Chondrocyte (in vitro differentiated cells): Measurements from ENCODE around the gene LARP4B. TPM values are rescaled to one million over a fixed set of nuclear protein-coding genes. Genes with fewer than 3 reads are reported as not detected.

ENCODE experiments used
- DNase-seq: peaks from one replicate; pipeline ENCODE4 v3.0.0; 2021; ENCODE audit warnings: mixed read lengths, low spot score
- H3K27ac Mint-ChIP-seq: one replicate; pipeline ENCODE4 v1.8.0; 2021; ENCODE audit warnings: mild to moderate bottlenecking, moderate library complexity, mixed read lengths; ENCODE audit not compliant: unreplicated experiment
- H3K27me3 Mint-ChIP-seq: 2 replicates; pipeline ENCODE4 v1.8.0; 2021; ENCODE audit warnings: low read depth, mixed read lengths
- H3K36me3 Mint-ChIP-seq: 2 replicates; pipeline ENCODE4 v1.8.0; 2021; ENCODE audit warnings: low read depth, mixed read lengths
- H3K4me1 Mint-ChIP-seq: 2 replicates; pipeline ENCODE4 v1.8.0; 2021; ENCODE audit warnings: low read depth, mild to moderate bottlenecking, mixed read lengths
- H3K4me3 Mint-ChIP-seq: one replicate; pipeline ENCODE4 v1.8.0; 2021; ENCODE audit warnings: mild to moderate bottlenecking, moderate library complexity, mixed read lengths; ENCODE audit not compliant: unreplicated experiment
- H3K9me3 Mint-ChIP-seq: 2 replicates; pipeline ENCODE4 v1.8.0; 2021; ENCODE audit warnings: low read depth, mixed read lengths
- CTCF ChIP-seq: fragments of 200-600 bp; sonication (generic); IDR thresholded peaks from 2 replicates; pipeline ENCODE4 v1.5.0; 2021; ENCODE audit warnings: antibody characterized with exemption, mild to moderate bottlenecking, moderate library complexity
- total RNA-seq: library from RNA; stranded (reverse); gene quantifications from 3 replicates; pipeline ENCODE4 v1.2.1, GENCODE V29; 2021

LARP4B gene
- total RNA-seq, 1 donor from 2014 or later: 67.1 TPM

- TF ChIP-seq CTCF: no peak
- H3K27me3 Mint-ChIP-seq: peaks cover 5% of the 10 kb centered on the region
- DNase-seq: no peak
- peaks cover 2% of the 10 kb centered on the region for H3K36me3 Mint-ChIP-seq
- H3K4me1 Mint-ChIP-seq: no peaks in the 10 kb centered on the region
- no peaks in the 10 kb centered on the region for H3K9me3 Mint-ChIP-seq
- no peak overlapping the region for H3K27ac Mint-ChIP-seq
- H3K4me3 Mint-ChIP-seq: no peak overlapping the region
Measured at GRCh38 chr10:963655-964054, 32.1 kb upstream of the LARP4B start.

GRCh38 chr10:963186-963585 lies 31.7 kb upstream of the LARP4B start:
- Mint-ChIP-seq H3K27me3 (peaks cover 7% of the 10 kb centered on the region), H3K9me3 (no peaks in the 10 kb centered on the region), H3K27ac (no peak overlapping the region), H3K36me3 (peaks cover 2% of the 10 kb centered on the region), H3K4me3 (no peak overlapping the region), H3K4me1 (no peaks in the 10 kb centered on the region)
- TF ChIP-seq CTCF: no peak
- no peak for DNase-seq

GRCh38 chr10:962342-962741 lies 30.8 kb upstream of the LARP4B start:
- H3K4me3 Mint-ChIP-seq: no peak overlapping the region
- DNase-seq: no peak
- peaks cover 2% of the 10 kb centered on the region for H3K36me3 Mint-ChIP-seq
- H3K9me3 Mint-ChIP-seq: no peaks in the 10 kb centered on the region
- no peaks in the 10 kb centered on the region for H3K4me1 Mint-ChIP-seq
- TF ChIP-seq CTCF: no peak
- peaks cover 7% of the 10 kb centered on the region for H3K27me3 Mint-ChIP-seq
- no peak overlapping the region for H3K27ac Mint-ChIP-seq

GRCh38 chr10:958856-959255 lies 27.4 kb upstream of the LARP4B start:
- H3K4me3 Mint-ChIP-seq: no peak overlapping the region
- peaks cover 15% of the 10 kb centered on the region for H3K27me3 Mint-ChIP-seq
- peaks cover 2% of the 10 kb centered on the region for H3K36me3 Mint-ChIP-seq
- H3K4me1 Mint-ChIP-seq: no peaks in the 10 kb centered on the region
- no peak overlapping the region for H3K27ac Mint-ChIP-seq
- no peak for DNase-seq
- TF ChIP-seq CTCF: no peak
- H3K9me3 Mint-ChIP-seq: no peaks in the 10 kb centered on the region

GRCh38 chr10:958106-958505 lies 26.6 kb upstream of the LARP4B start:
- DNase-seq: no peak
- no peak for TF ChIP-seq CTCF
- Mint-ChIP-seq H3K4me3 (no peak overlapping the region), H3K4me1 (no peaks in the 10 kb centered on the region), H3K27me3 (peaks cover 17% of the 10 kb centered on the region), H3K27ac (no peak overlapping the region), H3K9me3 (no peaks in the 10 kb centered on the region), H3K36me3 (peaks cover 2% of the 10 kb centered on the region)
